ENCODE results near the gene KRTAP4-9. TPM values are rescaled to one million over a fixed set of nuclear protein-coding genes. Genes with fewer than 3 reads are reported as not detected.

KRTAP4-9 gene
- total and polyA plus RNA-seq, 2 of the 13 experiments (the other 11 are each of a cell fraction or from before 2014, with no cell fraction given), result not detected

- H3K9me3 ChIP-seq (ENCODE audit: low read length), result no peaks in the 10 kb centered on the region
- no TSS peak for BruUV-seq (replicated peaks)
- no peak within 1 kb of the TSS for H2AFZ ChIP-seq (ENCODE audit: low read length)
- H4K20me1 ChIP-seq (ENCODE audit: insufficient read depth, low read length), result no peaks in the 10 kb centered on the region
- TF ChIP-seq, protein P1, sequence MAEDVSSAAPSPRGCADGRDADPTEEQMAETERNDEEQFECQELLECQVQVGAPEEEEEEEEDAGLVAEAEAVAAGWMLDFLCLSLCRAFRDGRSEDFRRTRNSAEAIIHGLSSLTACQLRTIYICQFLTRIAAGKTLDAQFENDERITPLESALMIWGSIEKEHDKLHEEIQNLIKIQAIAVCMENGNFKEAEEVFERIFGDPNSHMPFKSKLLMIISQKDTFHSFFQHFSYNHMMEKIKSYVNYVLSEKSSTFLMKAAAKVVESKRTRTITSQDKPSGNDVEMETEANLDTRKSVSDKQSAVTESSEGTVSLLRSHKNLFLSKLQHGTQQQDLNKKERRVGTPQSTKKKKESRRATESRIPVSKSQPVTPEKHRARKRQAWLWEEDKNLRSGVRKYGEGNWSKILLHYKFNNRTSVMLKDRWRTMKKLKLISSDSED (CRISPR knock-in tag; IDR thresholded peaks at IDR 0.05), result no peak
- TF ChIP-seq AHDC1 (CRISPR knock-in tag; IDR thresholded peaks at IDR 0.05; ENCODE audit: borderline replicate concordance), result no peak
- no peak for TF ChIP-seq NFIB (CRISPR knock-in tag; IDR thresholded peaks at IDR 0.05; ENCODE audit: borderline replicate concordance)
- TF ChIP-seq, protein P2, sequence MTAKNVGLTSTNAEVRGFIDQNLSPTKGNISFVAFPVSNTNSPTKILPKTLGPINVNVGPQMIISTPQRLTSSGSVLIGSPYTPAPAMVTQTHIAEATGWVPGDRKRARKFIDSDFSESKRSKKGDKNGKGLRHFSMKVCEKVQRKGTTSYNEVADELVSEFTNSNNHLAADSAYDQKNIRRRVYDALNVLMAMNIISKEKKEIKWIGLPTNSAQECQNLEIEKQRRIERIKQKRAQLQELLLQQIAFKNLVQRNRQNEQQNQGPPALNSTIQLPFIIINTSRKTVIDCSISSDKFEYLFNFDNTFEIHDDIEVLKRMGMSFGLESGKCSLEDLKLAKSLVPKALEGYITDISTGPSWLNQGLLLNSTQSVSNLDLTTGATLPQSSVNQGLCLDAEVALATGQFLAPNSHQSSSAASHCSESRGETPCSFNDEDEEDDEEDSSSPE (CRISPR knock-in tag; IDR thresholded peaks at IDR 0.05), result no peak
- TF ChIP-seq ZFP36 (IDR thresholded peaks at IDR 0.05; ENCODE audit: borderline replicate concordance, low read depth, low read length, partially characterized antibody), result no peak
- TF ChIP-seq ZNF724P (CRISPR knock-in tag; IDR thresholded peaks at IDR 0.05; ENCODE audit: borderline replicate concordance), result no peak
- no peak for TF ChIP-seq ZFP90 (CRISPR knock-in tag; IDR thresholded peaks at IDR 0.05; ENCODE audit: borderline replicate concordance)
- no peak for TF ChIP-seq PRPF4 (IDR thresholded peaks at IDR 0.05; ENCODE audit: low read depth, low read length, poor library complexity, severe bottlenecking)
- no peak for TF ChIP-seq ASH2L (IDR thresholded peaks at IDR 0.05; ENCODE audit: insufficient read length, low read depth, low read length)
- no peak for TF ChIP-seq FOXC1 (CRISPR knock-in tag; IDR thresholded peaks at IDR 0.05; ENCODE audit: borderline replicate concordance)
- no peak for TF ChIP-seq ZNF839 (CRISPR knock-in tag; IDR thresholded peaks at IDR 0.05; ENCODE audit: borderline replicate concordance)
- TF ChIP-seq ZNF570 (CRISPR knock-in tag; IDR thresholded peaks at IDR 0.05; ENCODE audit: borderline replicate concordance), result no peak
- H3K36me3 ChIP-seq (replicated peaks in 1 of 2; ENCODE audit: control insufficient read depth in 1 of 2, insufficient read depth in 2 of 2, low read length in 2 of 2), result no peaks in the 10 kb centered on the region
- no peak within 1 kb of the TSS for H3K4me3 ChIP-seq (replicated peaks in 1 of 3; ENCODE audit: insufficient read depth in 1 of 3, low read depth in 2 of 3, low read length in 3 of 3)
- CTCF ChIA-PET (ENCODE audit: low intra/inter-chr PET ratio, low total read pairs), result no interaction called here
- POLR2A ChIA-PET, result no interaction called here
- WGBS (ENCODE audit: low lambda C conversion rate), result 0% methylated on average over 1 of the region's 2 CpGs
- FAIRE-seq (no peak), DNase-seq (ENCODE audit: low spot score) (no peak), ATAC-seq (no peak)
- H3K9ac ChIP-seq (ENCODE audit: insufficient read depth, low read depth, low read length), result no peak within 1 kb of the TSS
- H3K27ac ChIP-seq (ENCODE audit: extremely low read length, insufficient read depth, low read length), result no peak within 1 kb of the TSS
- in situ Hi-C loops (cut with HindIII; ENCODE audit: extremely low pct_ligation_motif_present, low pct_unique_long_range_greater_than_20kb) (no loop called here), intact Hi-C loops (cut with micrococcal nuclease; ENCODE audit: unreplicated experiment) (no loop called here)
- no peaks in the 10 kb centered on the region for H3K4me1 ChIP-seq (ENCODE audit: insufficient read depth, low read length)
- H3K27me3 ChIP-seq (ENCODE audit: control insufficient read depth in 1 of 2, insufficient read depth in 2 of 2, low read length in 2 of 2), result no peaks in the 10 kb centered on the region; a peak in 1 of 5 replicates
- H3K79me2 ChIP-seq (ENCODE audit: insufficient read depth, low read length), result no peaks in the 10 kb centered on the region
- no peak within 1 kb of the TSS for H3K4me2 ChIP-seq (ENCODE audit: low read depth, low read length)
These were observed 44.4 kb downstream of the KRTAP4-9 start, which contains the start of gene KRTAP4-5 for GRCh38 chr17:41149652-41149985. Gene KRTAP4-5 (minus strand): TSS chr17:41149825. CDS start chr17:41149767, 58 bp downstream.

Data from HepG2 (cell line).